Fibroblast of villous mesenchyme (primary cell): Measurements from ENCODE around the gene GRIA1. TPM values are rescaled to one million over a fixed set of nuclear protein-coding genes. Genes with fewer than 3 reads are reported as not detected.
A peak's percentile ranks its signal among the peaks of the same experiment; 100 is the strongest.

Experiments
- DNase-seq: peaks from one replicate; pipeline ENCODE4 v3.0.0-alpha.2; 2010; ENCODE audit warnings: low read depth
- H3K4me3 ChIP-seq: 2 replicates; pipeline ENCODE4 v1.5.1; 2011; ENCODE audit warnings: low read depth, mild to moderate bottlenecking, low read length
- total RNA-seq: library from RNA; depleted of rRNA; stranded (reverse); fragments of >200 nt; gene quantifications from 2 replicates; pipeline ENCODE4 v1.2.3, GENCODE V29; 2012
- TF ChIP-seq, protein P1 (sequence below): IDR thresholded peaks from 2 replicates; pipeline ENCODE4 v1.5.1; 2012; ENCODE audit warnings: low read depth, mild to moderate bottlenecking, low read length; ENCODE audit not compliant: insufficient read depth

GRIA1 gene
- total RNA-seq, 1 donor, result 22.5 TPM

GRCh38 chr5:153752890-153753289, 262.4 kb downstream of the GRIA1 start:
- TF ChIP-seq, protein P1, sequence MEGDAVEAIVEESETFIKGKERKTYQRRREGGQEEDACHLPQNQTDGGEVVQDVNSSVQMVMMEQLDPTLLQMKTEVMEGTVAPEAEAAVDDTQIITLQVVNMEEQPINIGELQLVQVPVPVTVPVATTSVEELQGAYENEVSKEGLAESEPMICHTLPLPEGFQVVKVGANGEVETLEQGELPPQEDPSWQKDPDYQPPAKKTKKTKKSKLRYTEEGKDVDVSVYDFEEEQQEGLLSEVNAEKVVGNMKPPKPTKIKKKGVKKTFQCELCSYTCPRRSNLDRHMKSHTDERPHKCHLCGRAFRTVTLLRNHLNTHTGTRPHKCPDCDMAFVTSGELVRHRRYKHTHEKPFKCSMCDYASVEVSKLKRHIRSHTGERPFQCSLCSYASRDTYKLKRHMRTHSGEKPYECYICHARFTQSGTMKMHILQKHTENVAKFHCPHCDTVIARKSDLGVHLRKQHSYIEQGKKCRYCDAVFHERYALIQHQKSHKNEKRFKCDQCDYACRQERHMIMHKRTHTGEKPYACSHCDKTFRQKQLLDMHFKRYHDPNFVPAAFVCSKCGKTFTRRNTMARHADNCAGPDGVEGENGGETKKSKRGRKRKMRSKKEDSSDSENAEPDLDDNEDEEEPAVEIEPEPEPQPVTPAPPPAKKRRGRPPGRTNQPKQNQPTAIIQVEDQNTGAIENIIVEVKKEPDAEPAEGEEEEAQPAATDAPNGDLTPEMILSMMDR, result no peak
- H3K4me3 ChIP-seq, result no peak overlapping the region
- no peak for DNase-seq

DNA sequence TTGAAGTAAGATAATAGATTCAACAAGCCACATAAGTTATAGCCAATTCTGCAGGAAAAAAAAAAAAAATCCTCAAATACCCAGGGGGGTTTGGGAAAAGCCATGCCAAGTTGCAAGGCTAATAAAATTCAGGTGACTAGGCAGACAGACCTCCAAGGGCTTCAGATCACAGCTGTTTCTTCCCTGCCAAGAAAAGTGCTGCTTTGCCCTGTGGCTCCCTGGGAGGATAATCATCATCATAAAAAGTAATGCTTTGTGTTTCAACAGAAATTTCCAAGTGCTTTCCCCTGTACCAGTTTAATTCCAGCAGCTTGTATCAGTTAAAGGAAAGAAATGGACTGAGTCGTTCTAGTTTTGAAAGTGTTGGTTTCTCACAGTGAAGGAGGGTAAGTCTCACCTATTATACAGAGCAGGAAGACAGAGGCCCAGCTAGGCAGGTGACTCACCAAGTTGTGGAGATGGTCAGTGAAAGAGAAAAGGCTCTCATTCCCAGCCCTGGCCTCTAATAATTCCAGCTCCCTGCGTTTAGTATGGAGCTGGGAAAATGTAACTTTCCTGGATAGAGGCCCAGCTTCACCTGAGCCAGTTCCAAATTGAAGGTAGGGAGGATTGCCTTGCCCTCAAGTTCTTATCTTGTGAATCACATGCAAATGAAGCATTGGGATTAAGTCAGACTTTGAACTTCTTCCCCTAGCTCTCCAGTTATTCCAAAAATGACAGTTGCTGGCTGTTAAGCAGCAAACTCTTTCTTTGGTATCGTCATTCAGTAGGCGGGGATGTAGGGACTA, 263.4 kb downstream of the GRIA1 start:
- no peak for DNase-seq
- no peak overlapping the region for H3K4me3 ChIP-seq
- TF ChIP-seq, protein P1, result no peak

- TF ChIP-seq, protein P1, result no peak
- DNase-seq, result no peak
- H3K4me3 ChIP-seq, result no peak overlapping the region
Measured at GRCh38 chr5:153755913-153756500, 265.5 kb downstream of the GRIA1 start.

- DNase-seq, result peak; percentile 7
- no peak overlapping the region for H3K4me3 ChIP-seq
- TF ChIP-seq, protein P1, result peak; percentile 39
Measured at GRCh38 chr5:153756540-153756939, 266.1 kb downstream of the GRIA1 start.

- TF ChIP-seq, protein P1, result no peak
- no peak overlapping the region for H3K4me3 ChIP-seq
- no peak for DNase-seq
Measured at GRCh38 chr5:153765987-153766386, 275.5 kb downstream of the GRIA1 start.

DNA sequence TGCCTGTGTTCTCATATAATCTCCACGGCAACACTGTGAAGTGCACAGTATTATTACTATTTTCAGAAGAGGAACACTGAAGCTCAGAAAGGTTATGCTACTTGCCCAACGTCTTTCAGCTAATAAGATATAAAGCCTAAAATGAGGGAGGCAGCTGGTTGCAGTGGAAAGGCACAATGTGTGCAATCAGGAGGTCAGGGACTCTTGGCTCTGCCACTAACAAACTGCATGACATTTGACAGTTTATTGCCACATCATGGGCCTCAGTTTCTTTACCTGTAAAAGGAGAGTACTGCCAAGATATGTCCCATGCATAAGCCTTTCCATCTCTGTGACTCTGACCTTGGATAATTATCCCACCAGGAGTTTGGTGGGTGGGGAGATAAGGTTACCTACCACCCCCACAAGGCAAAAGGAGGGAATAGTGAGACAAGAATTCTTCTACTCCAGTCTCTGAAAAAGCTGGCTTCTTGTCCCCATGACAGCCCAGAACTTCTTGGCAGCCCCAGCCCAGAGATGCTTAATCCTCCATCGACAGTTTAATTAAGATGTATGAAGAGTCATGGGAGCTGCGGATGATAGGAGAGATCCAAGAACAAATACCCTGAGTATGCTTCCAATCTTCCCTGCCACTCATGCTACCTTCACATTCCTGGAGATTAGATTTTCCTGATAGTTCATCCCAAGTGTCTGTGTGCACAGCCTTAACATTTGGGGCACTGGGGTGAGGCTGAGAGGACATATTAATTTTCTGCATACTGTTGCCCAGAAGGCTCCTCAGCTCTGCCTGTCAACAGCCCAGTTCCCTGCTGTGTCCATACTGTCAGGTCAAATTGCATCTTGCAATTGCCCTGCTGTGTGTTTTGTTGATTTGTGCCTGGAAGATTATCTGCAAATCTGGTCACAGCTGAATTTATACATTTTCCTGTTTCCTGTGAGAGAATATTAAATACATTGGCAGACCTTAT, 277.0 kb downstream of the GRIA1 start:
- H3K4me3 ChIP-seq, result no peak overlapping the region
- no peak for DNase-seq
- TF ChIP-seq, protein P1, result no peak
